Endothelial cell of hepatic sinusoid (primary cell): ENCODE data around the gene IRF9.

Experiments used
- in situ Hi-C: cut with HindIII; loops from 2 replicates; pipeline ENCODE4 v1.10.0; 2017; ENCODE audit warnings: low sequenced_read_pairs

Gene IRF9

GRCh38 chr14:24190416-24190815 is 29.4 kb downstream of the IRF9 start:
- in situ Hi-C loops, result no loop called here

DNA sequence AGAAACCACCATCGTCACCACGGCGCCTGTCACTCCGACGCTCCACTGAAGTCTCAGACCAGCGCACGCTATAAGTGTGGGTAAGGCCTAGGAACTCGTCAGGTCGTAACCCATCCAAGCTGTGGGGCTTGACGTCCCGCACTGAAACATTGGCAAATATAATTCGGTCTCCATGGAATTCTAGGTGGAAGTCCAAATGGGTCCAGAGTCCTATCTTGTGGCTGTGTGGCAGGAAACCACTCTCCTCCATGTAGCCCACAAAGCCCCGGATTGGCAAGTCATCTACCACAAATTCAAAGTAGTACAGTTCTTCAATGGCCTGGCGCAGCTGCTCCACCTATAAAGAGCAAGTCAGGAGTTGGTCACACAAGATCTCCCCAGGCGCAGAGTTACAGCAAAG is 31.9 kb downstream of the IRF9 start:
- in situ Hi-C loops, result no loop called here

DNA sequence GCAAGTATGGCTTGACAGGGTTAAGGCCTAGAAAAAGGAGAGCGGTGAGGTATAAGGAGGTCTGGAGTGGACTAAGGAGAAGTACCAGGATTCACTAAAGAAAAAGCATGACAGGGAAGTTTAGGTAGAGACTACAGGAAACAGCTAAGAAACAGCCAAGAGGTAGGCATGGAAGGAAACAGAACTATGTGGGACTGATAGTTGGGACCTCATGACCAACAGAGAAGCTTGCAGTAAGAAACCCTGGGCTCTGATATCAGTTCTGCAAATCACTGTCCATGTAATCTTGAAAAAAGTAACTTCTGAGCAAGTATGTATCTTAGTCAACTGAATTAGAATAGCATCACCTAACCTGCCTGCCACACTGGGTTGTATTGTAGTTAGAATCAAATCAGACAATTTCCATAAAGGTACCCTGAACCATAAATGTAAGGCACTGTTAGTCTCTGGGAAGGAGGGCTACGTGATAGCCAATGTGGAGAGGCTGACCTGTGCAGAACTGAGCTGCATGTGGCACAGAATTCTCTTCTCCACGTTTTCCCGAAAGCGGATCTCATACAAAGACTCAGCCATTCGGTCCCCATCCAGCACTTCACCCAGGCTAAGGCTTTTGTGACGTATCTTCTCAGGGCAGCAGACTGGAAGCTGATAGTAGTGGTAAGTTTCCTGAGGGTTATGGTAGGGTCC is 33.3 kb downstream of the IRF9 start:
- in situ Hi-C loops, result no loop called here

DNA sequence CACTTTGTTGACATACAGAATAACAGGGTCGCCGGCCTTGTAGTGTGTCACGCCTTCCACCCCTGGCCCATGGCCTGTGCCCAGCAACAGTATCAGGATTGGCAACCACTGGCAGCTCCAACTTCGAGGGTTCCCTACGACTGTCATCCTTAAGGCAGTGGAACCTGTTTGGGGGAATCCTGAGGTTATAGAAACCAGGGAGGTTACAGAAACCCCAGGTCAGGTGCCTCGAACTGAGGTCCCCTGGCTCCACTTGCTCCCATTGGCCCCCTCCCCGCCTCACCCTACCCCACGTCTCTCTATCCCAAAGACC is 33.8 kb downstream of the IRF9 start:
- in situ Hi-C loops, result no loop called here

- in situ Hi-C loops, result no loop called here
Measured at GRCh38 chr14:24195186-24196070, 34.4 kb downstream of the IRF9 start, which contains the start of gene TM9SF1. Gene TM9SF1, minus strand, starts transcription at chr14:24195441. Its CDS starts 422 bp downstream, at chr14:24195019.

DNA sequence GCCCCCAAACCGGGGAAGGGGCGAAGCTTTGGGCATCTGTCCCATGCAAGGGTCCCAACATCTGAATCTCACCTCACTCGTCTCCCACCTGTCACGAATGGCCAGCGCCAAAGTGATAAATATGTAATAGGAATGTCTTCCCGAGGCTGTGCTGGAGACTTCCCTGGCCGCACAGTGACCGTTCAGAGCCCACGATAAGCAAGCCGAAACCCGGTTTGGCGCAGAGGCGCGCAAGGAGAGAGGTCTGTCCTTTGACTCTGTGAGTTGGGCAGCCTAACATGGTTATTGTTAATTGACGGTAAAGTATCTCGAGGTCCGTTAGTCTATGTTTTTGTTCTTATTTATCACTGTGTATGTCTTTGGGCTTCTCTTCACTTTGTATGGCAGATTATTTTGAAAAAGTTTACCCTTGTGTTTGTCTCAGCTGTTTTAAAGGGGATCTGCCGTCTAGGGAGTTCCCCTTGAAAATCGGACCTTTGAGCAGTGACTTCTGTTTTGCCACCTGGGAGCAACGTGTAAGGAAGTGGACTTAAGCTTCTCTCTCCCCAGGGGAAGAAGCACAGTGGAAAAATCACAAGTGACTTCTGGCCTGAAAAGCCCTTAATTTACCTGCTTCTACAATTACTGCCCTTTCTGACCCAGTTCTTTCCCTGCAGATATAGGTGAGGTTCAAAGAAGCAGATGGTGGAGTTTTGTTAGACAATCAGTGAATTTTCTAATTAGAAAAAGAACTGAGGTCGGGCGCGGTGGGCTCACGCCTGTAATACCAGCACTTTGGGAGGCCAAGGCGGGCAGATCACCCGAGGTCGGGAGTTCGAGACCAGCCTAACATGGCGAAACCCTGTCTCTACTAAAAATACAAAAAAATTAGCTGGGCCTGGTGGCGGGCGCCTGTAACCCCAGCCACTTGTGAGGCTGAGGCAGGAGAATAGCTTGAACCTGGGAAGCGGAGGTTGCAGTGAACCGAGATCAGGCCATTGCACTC is 35.3 kb downstream of the IRF9 start:
- in situ Hi-C loops, result no loop called here

DNA sequence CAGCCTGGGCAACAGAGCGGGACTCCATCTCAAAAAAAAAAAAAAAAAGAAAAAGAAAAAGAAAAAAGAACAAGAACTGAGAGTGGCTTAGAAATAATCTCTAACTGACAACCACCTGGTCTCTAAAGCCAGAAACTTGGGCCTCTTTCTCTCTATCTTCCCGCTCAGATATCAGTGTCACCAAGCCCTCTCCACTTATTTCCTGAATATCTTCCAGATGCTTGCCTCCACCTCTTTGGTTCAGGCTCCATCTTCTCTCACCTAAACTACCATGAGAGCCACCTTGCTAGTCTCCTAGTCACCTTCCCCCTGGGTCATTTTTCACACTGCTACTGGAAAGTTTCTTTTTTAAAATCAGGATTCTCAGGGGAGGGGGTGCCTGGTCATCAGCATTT is 36.0 kb downstream of the IRF9 start:
- in situ Hi-C loops, result no loop called here

GRCh38 chr14:24198814-24199524 is 37.9 kb downstream of the IRF9 start:
- in situ Hi-C loops, result no loop called here

- in situ Hi-C loops, result loop anchor here (10.0 kb wide), 1 partner anchor 92 kb away; the partner anchor contains the start of genes DHRS1 and NOP9
Measured at GRCh38 chr14:24202538-24202937, 41.5 kb downstream of the IRF9 start.

DNA sequence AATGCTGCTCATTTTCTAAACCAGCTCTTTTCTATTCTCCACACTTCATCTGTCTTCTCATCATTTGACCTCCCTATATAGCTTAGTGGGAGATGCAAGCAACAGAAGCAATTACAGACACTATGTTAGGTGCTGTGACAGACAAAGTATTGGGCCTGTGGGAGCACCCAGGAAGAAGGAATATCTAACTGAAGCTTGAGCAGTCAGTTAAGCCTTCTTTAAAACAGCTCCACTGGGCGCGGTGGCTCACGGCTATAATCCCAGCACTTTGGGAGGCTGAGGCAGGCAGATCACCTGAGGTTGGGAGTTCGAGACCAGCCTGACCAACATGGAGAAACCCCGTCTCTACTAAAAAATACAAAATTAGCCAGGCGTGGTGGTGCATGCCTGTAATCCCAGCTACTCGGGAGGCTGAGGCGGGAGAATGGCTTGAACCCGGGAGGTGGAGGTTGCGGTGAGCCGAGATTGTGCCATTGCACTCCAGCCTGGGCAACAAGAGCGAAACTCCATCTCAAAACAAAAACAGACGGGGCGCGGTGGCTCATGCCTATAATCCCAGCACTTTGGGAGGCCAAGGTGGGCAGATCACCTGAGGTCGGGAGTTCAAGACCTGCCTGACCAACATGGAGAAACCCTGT is 42.3 kb downstream of the IRF9 start:
- in situ Hi-C loops, result loop anchor here (10.0 kb wide), 1 partner anchor 91 kb away; the partner anchor contains the start of genes DHRS1 and NOP9

DNA sequence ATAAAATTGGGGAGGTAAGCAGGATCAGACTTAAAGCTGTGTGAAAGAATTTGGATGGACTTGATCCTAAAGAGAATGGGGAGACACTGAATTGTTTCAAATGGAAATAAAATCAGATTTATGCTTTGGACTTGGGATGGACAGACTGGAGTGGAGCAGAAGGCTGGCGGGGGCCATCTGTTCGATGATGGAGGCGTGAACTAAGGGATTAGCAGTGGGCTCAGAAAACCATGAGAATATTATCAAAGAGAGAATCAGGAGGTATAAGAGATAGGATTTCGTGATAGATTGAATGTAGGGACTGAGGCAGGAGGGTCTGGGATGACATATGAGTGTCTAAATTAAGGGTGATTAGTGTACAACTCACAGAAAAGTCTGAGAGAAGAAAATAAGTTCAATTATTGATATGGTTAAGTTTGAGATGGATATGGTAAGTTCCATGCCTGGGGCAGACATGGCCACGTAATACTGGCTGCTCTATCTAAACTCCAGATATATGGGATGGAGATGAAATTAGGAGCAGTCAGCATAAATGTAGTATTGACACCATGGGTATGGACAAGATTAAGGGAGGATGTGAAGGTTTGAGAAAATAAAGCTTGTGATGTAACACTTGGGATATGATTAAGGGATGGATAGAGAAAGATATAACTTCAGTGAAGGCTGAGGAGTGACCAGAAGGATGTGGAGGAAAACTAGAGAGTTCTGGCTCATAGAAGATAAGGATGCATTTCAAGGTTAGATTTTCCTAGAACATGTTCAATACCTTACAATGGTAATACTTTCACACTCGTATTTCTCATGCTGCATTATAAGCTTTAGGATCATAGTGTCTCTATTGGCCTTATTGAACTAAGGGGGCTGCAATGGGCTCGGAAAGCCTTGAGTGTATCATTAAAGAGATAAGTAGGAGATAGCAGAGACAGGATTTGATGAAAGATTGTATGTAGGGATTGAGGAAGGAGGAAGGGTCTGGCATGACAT is 43.4 kb downstream of the IRF9 start:
- in situ Hi-C loops, result loop anchor here (5.0 to 10.0 kb wide), 2 partner anchors 63 to 90 kb away; partner anchors contain the start of genes DHRS1 and NOP9

DNA sequence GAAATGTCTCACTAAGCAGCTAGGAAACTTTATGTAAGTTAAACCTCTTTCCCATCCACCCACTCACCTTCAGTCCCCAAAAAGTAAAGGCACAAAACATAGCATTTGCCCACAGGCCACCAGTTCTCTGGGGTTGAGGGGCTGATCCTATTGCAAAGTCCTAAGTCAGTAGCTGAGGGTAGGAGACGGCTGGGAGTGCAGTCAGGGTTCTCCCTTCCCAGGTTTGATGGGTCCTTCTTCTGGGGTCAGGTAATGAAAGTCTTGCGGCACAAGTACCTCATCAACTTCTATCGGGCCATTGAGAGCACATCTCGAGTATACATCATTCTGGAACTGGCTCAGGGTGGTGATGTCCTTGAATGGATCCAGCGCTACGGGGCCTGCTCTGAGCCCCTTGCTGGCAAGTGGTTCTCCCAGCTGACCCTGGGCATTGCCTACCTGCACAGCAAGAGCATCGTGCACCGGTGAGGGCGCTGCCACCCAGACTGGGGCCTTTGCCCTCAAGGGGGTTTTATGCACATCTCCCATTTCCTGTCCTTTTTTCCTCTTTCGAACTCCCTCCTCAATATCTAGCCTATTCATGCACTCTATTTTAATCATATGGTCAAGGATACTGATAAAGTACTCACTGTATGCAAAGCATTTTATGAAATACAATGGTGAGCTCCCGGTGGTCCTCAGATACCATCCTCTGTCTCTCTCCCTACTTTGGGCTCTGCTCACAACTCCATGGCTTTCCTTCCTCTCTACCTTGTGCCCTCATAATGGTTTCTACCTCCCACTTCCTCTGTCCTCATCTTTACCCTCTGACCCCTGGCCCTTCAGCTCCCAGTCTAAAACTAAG is 45.4 kb downstream of the IRF9 start:
- in situ Hi-C loops, result loop anchor here (5.0 to 10.0 kb wide), 2 partner anchors 61 to 88 kb away; partner anchors contain the start of genes DHRS1 and NOP9

- in situ Hi-C loops, result loop anchor here (5.0 to 10.0 kb wide), 2 partner anchors 60 to 88 kb away; partner anchors contain the start of genes DHRS1 and NOP9
Measured at GRCh38 chr14:24207104-24207551, 46.1 kb downstream of the IRF9 start.

DNA sequence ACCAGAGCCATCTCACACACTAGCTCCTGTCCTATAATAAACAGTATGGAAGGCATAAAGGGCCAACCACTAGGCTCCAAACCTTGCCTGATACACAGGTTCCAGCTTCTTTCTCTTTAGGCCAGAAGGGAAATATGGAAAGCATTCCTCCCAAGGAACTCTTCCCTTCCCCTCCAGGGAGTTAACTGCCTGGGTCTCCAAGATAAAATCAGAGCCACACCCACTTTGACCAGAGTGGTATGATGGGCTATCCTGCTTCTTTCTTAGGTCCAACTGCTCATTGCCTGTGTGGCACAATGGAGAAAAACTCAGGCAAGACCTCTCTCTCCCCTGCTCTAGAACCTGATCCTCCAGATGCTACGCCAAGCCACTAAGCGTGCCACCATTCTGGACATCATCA is 46.6 kb downstream of the IRF9 start:
- in situ Hi-C loops, result loop anchor here (5.0 to 10.0 kb wide), 2 partner anchors 60 to 87 kb away; partner anchors contain the start of genes DHRS1 and NOP9

DNA sequence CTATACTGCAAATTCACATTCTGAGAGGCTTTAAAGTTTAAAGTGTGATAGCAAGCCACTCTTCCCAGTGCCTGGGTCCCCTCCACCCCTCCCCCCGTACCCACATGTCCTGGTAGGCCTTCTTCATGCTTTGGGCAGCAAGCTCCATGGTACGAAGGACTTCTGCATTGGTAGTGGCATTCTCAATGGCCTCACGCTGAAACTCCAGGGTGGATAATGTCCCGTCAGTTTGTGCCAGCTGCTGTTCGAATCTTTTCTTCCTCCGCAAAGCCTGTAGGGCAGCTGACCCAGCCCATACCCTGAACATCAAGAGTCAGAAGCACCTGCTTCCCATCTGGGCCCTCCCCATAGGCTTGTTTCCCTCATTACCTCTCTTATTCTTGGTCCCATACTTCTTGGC is 50.2 kb downstream of the IRF9 start:
- in situ Hi-C loops, result no loop called here

DNA sequence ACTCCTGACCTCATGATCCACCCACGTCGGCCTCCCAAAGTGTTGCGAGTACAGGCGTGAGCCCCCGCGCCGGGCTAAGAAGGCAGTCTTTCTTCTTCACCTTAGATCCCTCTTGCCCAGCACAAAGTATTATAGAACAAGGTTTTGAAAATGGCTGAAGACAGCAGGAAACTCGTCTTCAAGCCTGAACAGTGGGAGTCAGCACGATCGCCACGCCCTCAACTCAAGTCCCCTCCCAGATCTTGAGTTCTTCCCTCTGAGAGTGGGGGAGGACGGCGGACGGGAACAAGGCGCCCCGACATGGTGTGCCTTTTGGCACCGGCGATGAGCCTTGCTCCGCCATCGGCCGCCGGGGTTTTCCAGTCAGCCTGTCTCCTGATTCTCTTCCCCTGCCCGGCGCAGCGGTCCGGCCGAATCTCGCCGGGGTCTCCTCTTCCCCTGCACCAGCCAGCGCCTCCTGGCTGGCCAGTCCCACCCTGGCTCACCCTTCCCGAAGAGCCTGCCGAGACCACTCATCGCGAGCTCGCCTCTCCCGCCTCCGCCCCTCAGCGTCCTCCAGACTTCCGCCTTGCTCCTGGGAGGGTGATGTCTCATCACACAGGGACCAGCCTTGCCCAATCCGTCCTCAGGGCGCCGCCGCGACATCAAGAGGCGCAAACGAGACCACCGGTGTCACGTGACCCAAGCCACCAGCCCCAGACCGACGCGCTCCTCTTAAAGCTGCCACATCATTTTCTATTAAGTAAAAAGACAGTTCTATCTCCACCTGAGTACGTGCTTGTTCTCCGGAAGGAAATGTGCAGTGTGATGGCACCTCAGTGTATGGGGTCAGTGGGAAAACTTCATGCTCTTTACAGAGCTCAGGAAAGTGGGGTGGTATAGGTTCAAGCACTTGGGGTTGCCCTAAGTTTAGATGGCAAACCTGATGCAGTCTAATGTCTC is 52.1 kb downstream of the IRF9 start, which contains the start of gene CHMP4A:
TSS of gene CHMP4A (minus strand) at position 565 of the 942 bp plus-strand sequence. CDS start at position 516, 49 bp downstream.
- in situ Hi-C loops, result no loop called here
